ENCODE data around the gene TTC39B.

The TTC39B gene

GRCh38 chr9:15135164-15135792 lies 171.7 kb downstream of the TTC39B start:
- peak; percentile 65 for DNase-seq (ENCODE audit: low read depth, low spot score)

- no peak for DNase-seq (ENCODE audit: low read depth, low spot score)
These were observed 173.5 kb downstream of the TTC39B start for GRCh38 chr9:15133488-15133887.

- no peak for DNase-seq (ENCODE audit: low read depth, low spot score)
These were observed 174.9 kb downstream of the TTC39B start for GRCh38 chr9:15132091-15132490.

GRCh38 chr9:15131094-15131493 lies 175.9 kb downstream of the TTC39B start:
- DNase-seq (ENCODE audit: low read depth, low spot score): no peak

GRCh38 chr9:15127831-15128230 lies 179.2 kb downstream of the TTC39B start:
- DNase-seq (ENCODE audit: low read depth, low spot score): no peak

- no peak for DNase-seq (ENCODE audit: low read depth, low spot score)
These were observed 185.4 kb downstream of the TTC39B start for GRCh38 chr9:15121630-15122029.

GRCh38 chr9:15116130-15116580 lies 190.9 kb downstream of the TTC39B start:
- DNase-seq (ENCODE audit: low read depth, low spot score): no peak

GRCh38 chr9:15115702-15116101 lies 191.3 kb downstream of the TTC39B start:
- no peak for DNase-seq (ENCODE audit: low read depth, low spot score)

DNA sequence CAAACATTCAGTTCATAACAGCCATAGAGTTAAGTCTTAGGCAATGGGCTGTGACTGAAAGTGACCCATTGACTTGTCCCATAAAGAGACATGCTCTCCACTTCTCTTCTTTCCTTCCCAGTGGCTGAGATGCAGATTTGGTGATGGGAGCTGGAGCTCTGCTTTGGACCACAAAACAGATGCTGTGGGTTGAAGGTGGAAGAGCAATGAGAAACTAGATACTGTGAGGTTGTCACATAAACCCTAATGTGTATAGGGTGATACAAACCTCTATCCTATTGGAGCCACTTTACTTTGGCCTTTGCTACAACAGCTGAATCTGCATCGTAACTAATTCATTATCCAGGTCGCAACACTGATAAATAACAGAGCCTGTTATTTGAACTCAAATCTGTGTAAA lies 192.0 kb downstream of the TTC39B start:
- DNase-seq (ENCODE audit: low read depth, low spot score): no peak

All from iPS DF 19.7 (cell line).